Measurements from ENCODE around the gene CPAMD8. TPM values are rescaled to one million over a fixed set of nuclear protein-coding genes. Genes with fewer than 3 reads are reported as not detected.

The CPAMD8 gene
- total RNA-seq, 6 experiments from 2014 or later = 0.90 to 1.8 (median 1.2) TPM

GRCh38 chr19:17006579-17006978, 20.0 kb downstream of the CPAMD8 start:
- DNase-seq = no peak
- Histone ChIP-seq H3K36me3 (no peaks in the 10 kb centered on the region), H3K27ac (no peak overlapping the region), H3K27me3 (no peaks in the 10 kb centered on the region), H3K4me1 (no peaks in the 10 kb centered on the region), H3K4me3 (no peak overlapping the region), H3K9me3 (no peaks in the 10 kb centered on the region)
- intact Hi-C loops (cut with DNase I) = no loop called here
- TF ChIP-seq CTCF (IDR thresholded peaks at IDR 0.05) (no peak), POLR2A (IDR thresholded peaks at IDR 0.05) (no peak)
- WGBS (ENCODE audit: insufficient coverage, low coverage, low lambda C conversion rate, missing lambda C conversion rate) = 65% methylated on average over 3 of the region's 3 CpGs
- ATAC-seq = no peak

DNA sequence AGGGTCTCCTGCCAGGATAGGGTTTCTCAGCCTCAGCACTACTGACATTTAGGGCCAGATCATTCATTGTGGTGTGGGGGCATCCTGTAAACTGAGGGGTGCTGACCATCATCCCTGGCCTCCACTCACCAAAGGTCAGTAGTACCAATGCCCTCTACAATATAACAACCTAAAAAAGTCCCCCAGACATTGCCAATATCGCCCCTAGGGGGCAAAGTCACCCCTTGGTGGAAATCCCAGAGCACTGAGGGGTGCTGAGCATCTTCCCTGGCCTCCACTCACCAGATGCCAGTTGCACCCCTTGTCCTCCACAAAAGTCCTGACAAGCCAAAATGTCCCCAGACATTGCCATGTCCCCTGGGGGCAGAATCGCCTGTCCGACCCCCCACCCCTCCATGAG, 21.6 kb downstream of the CPAMD8 start:
- intact Hi-C loops (cut with DNase I) = no loop called here
- no peak overlapping the region for H3K27ac ChIP-seq
- H3K27me3 ChIP-seq = no peaks in the 10 kb centered on the region
- no peaks in the 10 kb centered on the region for H3K36me3 ChIP-seq
- no peak for TF ChIP-seq POLR2A (IDR thresholded peaks at IDR 0.05)
- no peak for TF ChIP-seq CTCF (IDR thresholded peaks at IDR 0.05)
- no peaks in the 10 kb centered on the region for H3K9me3 ChIP-seq
- no peak for DNase-seq
- H3K4me3 ChIP-seq = no peak overlapping the region
- WGBS (ENCODE audit: insufficient coverage, low coverage, low lambda C conversion rate, missing lambda C conversion rate) = 60% methylated on average over 2 of the region's 3 CpGs
- no peak for ATAC-seq
- H3K4me1 ChIP-seq = no peaks in the 10 kb centered on the region

- DNase-seq (no peak), ATAC-seq (no peak)
- no peak overlapping the region for H3K4me3 ChIP-seq
- H3K4me1 ChIP-seq = no peaks in the 10 kb centered on the region
- WGBS (ENCODE audit: insufficient coverage, low coverage, low lambda C conversion rate, missing lambda C conversion rate) = 71% methylated on average over 9 of the region's 15 CpGs
- no peak overlapping the region for H3K27ac ChIP-seq
- TF ChIP-seq CTCF (IDR thresholded peaks at IDR 0.05) = no peak
- no peak for TF ChIP-seq POLR2A (IDR thresholded peaks at IDR 0.05)
- no peaks in the 10 kb centered on the region for H3K27me3 ChIP-seq
- H3K9me3 ChIP-seq = no peaks in the 10 kb centered on the region
- intact Hi-C loops (cut with DNase I) = no loop called here
- H3K36me3 ChIP-seq = no peaks in the 10 kb centered on the region
Measured at GRCh38 chr19:17004386-17004785, 22.2 kb downstream of the CPAMD8 start.

GRCh38 chr19:17002455-17002854, 24.2 kb downstream of the CPAMD8 start:
- Histone ChIP-seq H3K27me3 (no peaks in the 10 kb centered on the region), H3K27ac (no peak overlapping the region), H3K9me3 (no peaks in the 10 kb centered on the region), H3K4me3 (no peak overlapping the region), H3K36me3 (no peaks in the 10 kb centered on the region), H3K4me1 (no peaks in the 10 kb centered on the region)
- intact Hi-C loops (cut with DNase I) = no loop called here
- 23% methylated on average over 6 of the region's 7 CpGs for WGBS (ENCODE audit: insufficient coverage, low coverage, low lambda C conversion rate, missing lambda C conversion rate)
- ATAC-seq (no peak), DNase-seq (no peak)
- TF ChIP-seq POLR2A (IDR thresholded peaks at IDR 0.05) = no peak
- no peak for TF ChIP-seq CTCF (IDR thresholded peaks at IDR 0.05)

DNA sequence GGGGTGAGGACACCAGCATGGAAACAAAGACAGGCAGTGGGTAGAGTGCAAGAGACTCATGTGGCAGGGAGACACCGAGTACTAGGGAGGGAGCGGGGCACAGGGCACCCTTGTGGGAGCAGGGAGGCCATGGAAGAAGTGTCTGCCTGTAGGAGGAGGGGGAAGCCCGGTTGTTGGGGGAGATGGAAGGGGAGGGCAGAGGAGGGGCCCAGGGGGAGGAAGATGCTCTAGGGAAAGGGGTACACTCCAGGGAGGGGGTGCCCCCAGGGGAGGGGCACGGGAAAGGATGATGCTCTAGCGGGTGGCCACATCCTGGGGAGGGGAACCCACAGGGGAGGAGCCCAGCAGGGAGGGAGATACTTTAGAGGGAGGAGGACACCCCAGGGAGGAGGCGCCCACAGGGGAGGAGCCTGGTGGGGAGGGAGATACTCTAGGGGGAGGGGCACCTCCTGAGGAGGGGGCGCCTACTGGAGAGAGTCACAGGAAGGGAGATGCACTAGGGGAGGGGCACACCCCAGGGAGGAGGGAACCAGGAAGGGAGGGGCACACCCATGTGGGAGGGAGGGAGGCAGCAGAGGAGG, 24.9 kb downstream of the CPAMD8 start:
- H3K9me3 ChIP-seq = no peaks in the 10 kb centered on the region
- DNase-seq (no peak), ATAC-seq (peak in 3 of 4 donors; percentile 13 to 43 (median 38))
- no peaks in the 10 kb centered on the region for H3K4me1 ChIP-seq
- intact Hi-C loops (cut with DNase I) = no loop called here
- 37% methylated on average over 6 of the region's 7 CpGs for WGBS (ENCODE audit: insufficient coverage, low coverage, low lambda C conversion rate, missing lambda C conversion rate)
- TF ChIP-seq CTCF (IDR thresholded peaks at IDR 0.05) (no peak), POLR2A (IDR thresholded peaks at IDR 0.05) (no peak)
- no peak overlapping the region for H3K4me3 ChIP-seq
- no peak overlapping the region for H3K27ac ChIP-seq
- no peaks in the 10 kb centered on the region for H3K27me3 ChIP-seq
- no peaks in the 10 kb centered on the region for H3K36me3 ChIP-seq

All from right lobe of liver (tissue), 6 donors.